GM19193 (cell line): ENCODE data around the gene CYP24A1.

ENCODE experiments used
- POLR2A ChIP-seq: IDR thresholded peaks from 4 replicates; pipeline ENCODE4 v1.6.1; 2011; ENCODE audit not compliant: insufficient read depth, insufficient read length; ENCODE audit errors: extremely low read depth

Gene CYP24A1

GRCh38 chr20:54156981-54157835, 16.6 kb downstream of the CYP24A1 start:
- no peak for TF ChIP-seq POLR2A

- no peak for TF ChIP-seq POLR2A
These were observed 17.3 kb downstream of the CYP24A1 start for GRCh38 chr20:54156522-54156921.

GRCh38 chr20:54155736-54156317, 18.0 kb downstream of the CYP24A1 start:
- TF ChIP-seq POLR2A = no peak

DNA sequence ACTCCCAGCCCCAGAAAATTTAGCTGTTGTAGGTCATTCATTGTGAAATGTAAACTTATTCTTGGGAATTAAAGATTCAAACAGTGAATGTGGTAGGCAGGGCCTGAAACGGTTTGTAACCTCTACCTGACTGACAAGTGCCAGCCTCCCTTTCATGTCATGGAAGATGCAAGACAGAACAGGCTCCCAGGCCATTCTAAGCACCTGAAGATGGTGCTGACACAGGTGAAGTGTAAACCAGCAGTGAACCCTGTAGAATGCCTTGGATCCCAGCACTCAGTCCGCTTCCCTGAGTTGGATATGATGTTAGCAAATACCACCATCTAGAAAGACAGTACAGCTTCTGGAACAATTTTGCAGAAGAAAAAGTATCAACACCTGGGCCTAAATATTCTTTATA, 19.3 kb downstream of the CYP24A1 start:
- no peak for TF ChIP-seq POLR2A

- no peak for TF ChIP-seq POLR2A
These were observed 19.9 kb downstream of the CYP24A1 start for GRCh38 chr20:54153847-54154246.

DNA sequence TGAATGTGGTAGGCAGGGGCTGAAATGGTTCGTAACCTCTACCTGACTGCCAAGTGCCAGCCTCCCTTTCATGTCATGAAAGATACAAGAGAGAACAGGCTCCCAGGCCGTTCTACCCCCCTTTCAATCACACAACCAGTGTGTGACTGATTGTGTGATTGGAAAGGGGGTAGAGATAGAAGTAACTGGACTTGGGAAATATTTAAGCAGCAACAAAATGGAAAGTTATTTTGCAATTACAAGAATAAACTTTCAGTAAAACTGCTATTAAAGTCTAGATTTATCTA, 20.8 kb downstream of the CYP24A1 start:
- no peak for TF ChIP-seq POLR2A

DNA sequence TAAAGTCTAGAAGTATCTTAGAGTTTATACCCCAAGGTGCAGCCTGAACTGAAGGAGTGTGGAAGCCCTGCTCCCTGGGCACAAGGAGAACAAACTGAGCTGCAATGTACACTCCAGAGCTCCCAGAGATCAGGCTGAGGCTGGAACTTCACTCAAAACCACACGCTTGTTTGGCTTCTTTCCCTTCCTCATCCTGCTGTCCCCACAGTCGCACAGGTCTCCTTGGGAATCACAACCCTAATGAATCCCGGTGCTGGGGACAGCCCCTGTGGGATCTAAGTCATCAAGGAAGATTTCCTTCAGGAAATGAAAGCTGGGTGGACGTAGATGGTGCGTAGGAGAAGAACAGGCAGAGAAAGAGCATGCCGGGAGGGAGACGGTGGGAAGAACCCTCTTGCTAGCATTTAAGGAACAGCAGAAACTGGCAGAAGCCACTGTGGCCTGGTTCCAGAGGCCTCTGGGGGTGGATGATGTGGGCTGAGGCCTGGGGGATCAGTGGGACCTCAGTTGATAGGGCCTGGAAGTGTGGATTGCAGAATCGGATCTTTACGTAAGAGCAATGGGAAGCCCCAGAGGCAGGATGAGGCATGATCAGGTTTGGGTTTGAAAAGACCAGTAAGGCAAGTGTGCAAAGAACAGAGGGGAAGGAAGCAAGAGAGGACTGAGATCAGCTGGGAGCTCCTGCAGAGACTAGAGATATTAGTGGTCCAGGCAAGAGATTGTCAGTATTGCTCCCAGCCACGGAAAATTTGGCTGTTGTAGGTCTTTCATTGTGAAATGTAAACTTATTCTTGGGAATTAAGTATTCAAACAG, 21.4 kb downstream of the CYP24A1 start:
- no peak for TF ChIP-seq POLR2A

DNA sequence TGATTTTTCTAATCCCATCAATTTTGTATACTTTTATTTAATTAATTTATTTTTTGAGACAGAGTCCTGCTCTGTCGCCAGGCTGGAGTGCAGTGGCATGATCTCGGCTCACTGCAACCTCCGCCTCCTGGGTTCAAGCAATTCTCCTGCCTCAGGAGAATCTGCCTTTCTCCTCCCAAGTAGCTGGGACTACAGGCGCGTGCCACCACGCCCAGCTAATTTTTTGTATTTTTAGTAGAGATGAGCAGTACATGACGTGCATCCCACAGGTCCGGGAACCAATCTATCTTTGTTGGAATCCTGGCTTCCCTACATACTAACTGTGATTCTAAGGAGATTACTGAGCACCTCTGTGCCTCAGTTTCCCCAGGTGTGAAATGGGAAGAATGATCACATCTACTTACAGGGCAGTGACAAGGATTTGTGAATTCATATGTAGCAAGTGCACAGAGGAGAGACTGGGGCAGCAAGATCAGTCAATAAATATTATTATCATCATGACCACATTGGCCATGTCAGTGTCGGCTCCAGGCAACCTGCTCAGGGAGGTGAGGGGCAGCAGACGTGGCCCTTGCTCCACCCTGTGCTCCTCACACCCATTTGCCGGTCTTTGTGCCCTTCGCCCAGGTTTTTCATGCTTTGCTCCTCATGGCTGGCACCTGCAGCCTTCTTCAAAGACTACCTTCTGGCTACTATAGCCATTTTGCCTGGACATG, 22.1 kb downstream of the CYP24A1 start:
- no peak for TF ChIP-seq POLR2A

GRCh38 chr20:54151075-54151439, 22.7 kb downstream of the CYP24A1 start:
- no peak for TF ChIP-seq POLR2A

GRCh38 chr20:54149765-54150264, 24.0 kb downstream of the CYP24A1 start:
- no peak for TF ChIP-seq POLR2A

GRCh38 chr20:54148947-54149764, 24.6 kb downstream of the CYP24A1 start:
- TF ChIP-seq POLR2A = no peak

DNA sequence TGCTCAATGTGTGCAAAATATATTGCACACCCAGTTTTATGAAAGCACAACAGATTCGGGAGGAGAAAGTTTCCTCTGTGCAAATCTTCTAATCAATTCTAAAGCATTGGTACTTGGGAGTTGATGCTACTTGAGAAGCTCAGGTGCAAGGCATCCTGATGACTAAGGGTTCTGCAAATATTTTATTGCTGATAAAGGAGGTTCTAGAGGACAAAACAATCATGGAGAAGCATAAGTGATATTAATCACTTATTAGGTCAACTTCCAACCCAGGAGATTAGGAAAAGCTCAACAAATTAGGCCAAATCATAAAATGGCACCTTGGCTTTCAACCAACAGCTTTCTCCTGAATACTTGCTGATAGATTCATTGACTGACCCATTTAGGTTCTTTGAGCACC, 27.1 kb downstream of the CYP24A1 start:
- no peak for TF ChIP-seq POLR2A

DNA sequence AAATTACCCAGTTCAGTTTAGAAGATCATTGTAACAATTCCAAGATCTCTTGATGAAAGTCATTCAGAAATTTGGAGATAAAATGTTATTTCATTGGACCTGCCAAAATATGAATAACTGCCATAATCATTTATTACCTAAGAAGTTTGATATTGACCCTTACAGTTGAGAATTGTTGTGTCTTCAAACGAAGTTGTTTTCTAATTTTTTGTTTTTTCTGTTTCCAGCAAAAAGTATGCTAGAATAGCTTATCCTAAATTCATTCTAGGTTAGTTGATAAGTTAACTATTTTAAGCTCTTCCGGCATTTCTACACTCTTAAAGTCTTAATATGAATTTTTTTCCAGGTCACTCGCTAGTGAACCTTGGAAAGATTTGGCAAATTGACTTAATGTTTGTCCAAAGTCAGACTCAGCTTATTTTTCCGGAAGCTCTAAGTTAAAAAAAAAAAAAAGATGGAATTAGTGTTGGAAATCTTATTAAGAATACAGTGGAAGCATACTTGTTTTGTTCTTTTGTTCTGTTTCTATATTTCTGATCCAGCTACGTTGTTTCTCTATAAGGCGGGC, 28.9 kb downstream of the CYP24A1 start:
- no peak for TF ChIP-seq POLR2A
